Measurements from ENCODE around the gene KCTD20. TPM values are rescaled to one million over a fixed set of nuclear protein-coding genes. Genes with fewer than 3 reads are reported as not detected.
"Not testable (repeated sequence)": the region's sequence is repeated elsewhere in the genome, so short reads cannot be mapped to it uniquely, and the experiment has no call there.

KCTD20 gene
- total RNA-seq, 1 donor from 2014 or later: 62.4 TPM

GRCh38 chr6:36455486-36456027 lies 12.8 kb downstream of the KCTD20 start:
- H3K27me3 Mint-ChIP-seq (ENCODE audit: insufficient read depth): no peaks in the 10 kb centered on the region
- peaks cover 10% of the 10 kb centered on the region for H3K4me1 Mint-ChIP-seq (ENCODE audit: low read depth)
- intact Hi-C loops (cut with micrococcal nuclease): no loop called here
- H3K4me3 Mint-ChIP-seq: no peak overlapping the region
- H3K9me3 Mint-ChIP-seq: no peaks in the 10 kb centered on the region
- H3K36me3 Mint-ChIP-seq (ENCODE audit: low read depth): peaks cover 10% of the 10 kb centered on the region
- DNase-seq (ENCODE audit: low spot score): no peak
- no peak overlapping the region for H3K27ac Mint-ChIP-seq

GRCh38 chr6:36459501-36459900 lies 16.7 kb downstream of the KCTD20 start:
- DNase-seq (ENCODE audit: low spot score): no peak
- H3K4me3 Mint-ChIP-seq: no peak overlapping the region
- H3K4me1 Mint-ChIP-seq (ENCODE audit: low read depth): peaks cover 17% of the 10 kb centered on the region
- H3K9me3 Mint-ChIP-seq: no peaks in the 10 kb centered on the region
- H3K27me3 Mint-ChIP-seq (ENCODE audit: insufficient read depth): no peaks in the 10 kb centered on the region
- H3K36me3 Mint-ChIP-seq (ENCODE audit: low read depth): peaks cover 18% of the 10 kb centered on the region
- intact Hi-C loops (cut with micrococcal nuclease): no loop called here
- H3K27ac Mint-ChIP-seq: no peak overlapping the region

GRCh38 chr6:36460916-36461315 lies 18.1 kb downstream of the KCTD20 start:
- intact Hi-C loops (cut with micrococcal nuclease): no loop called here
- H3K4me1 Mint-ChIP-seq (ENCODE audit: low read depth): peaks cover 18% of the 10 kb centered on the region
- DNase-seq (ENCODE audit: low spot score): no peak
- no peaks in the 10 kb centered on the region for H3K9me3 Mint-ChIP-seq
- no peaks in the 10 kb centered on the region for H3K27me3 Mint-ChIP-seq (ENCODE audit: insufficient read depth)
- H3K4me3 Mint-ChIP-seq: no peak overlapping the region
- H3K27ac Mint-ChIP-seq: no peak overlapping the region
- peaks cover 21% of the 10 kb centered on the region for H3K36me3 Mint-ChIP-seq (ENCODE audit: low read depth)

- DNase-seq (ENCODE audit: low spot score): no peak
- intact Hi-C loops (cut with micrococcal nuclease): no loop called here
- Mint-ChIP-seq H3K9me3 (no peaks in the 10 kb centered on the region), H3K27ac (no peak overlapping the region), H3K4me3 (no peak overlapping the region), H3K4me1 (ENCODE audit: low read depth) (peaks cover 18% of the 10 kb centered on the region), H3K27me3 (ENCODE audit: insufficient read depth) (no peaks in the 10 kb centered on the region), H3K36me3 (ENCODE audit: low read depth) (peaks cover 24% of the 10 kb centered on the region)
Observed at GRCh38 chr6:36461646-36462045, 18.8 kb downstream of the KCTD20 start.

GRCh38 chr6:36463676-36464075 lies 20.9 kb downstream of the KCTD20 start:
- DNase-seq (ENCODE audit: low spot score): no peak
- no peak overlapping the region for H3K27ac Mint-ChIP-seq
- H3K36me3 Mint-ChIP-seq (ENCODE audit: low read depth): peaks cover 29% of the 10 kb centered on the region
- no peaks in the 10 kb centered on the region for H3K27me3 Mint-ChIP-seq (ENCODE audit: insufficient read depth)
- H3K4me1 Mint-ChIP-seq (ENCODE audit: low read depth): peaks cover 14% of the 10 kb centered on the region
- no peaks in the 10 kb centered on the region for H3K9me3 Mint-ChIP-seq
- intact Hi-C loops (cut with micrococcal nuclease): no loop called here
- no peak overlapping the region for H3K4me3 Mint-ChIP-seq

- H3K27me3 Mint-ChIP-seq (ENCODE audit: insufficient read depth): no peaks in the 10 kb centered on the region
- H3K4me3 Mint-ChIP-seq: no peak overlapping the region
- no peak overlapping the region for H3K27ac Mint-ChIP-seq
- peaks cover 16% of the 10 kb centered on the region for H3K4me1 Mint-ChIP-seq (ENCODE audit: low read depth)
- intact Hi-C loops (cut with micrococcal nuclease): no loop called here
- no peaks in the 10 kb centered on the region for H3K9me3 Mint-ChIP-seq
- no peak for DNase-seq (ENCODE audit: low spot score)
- peaks cover 31% of the 10 kb centered on the region for H3K36me3 Mint-ChIP-seq (ENCODE audit: low read depth)
Observed at GRCh38 chr6:36464233-36464632, 21.4 kb downstream of the KCTD20 start.

GRCh38 chr6:36467625-36468024 lies 24.8 kb downstream of the KCTD20 start:
- peaks cover 36% of the 10 kb centered on the region for H3K36me3 Mint-ChIP-seq (ENCODE audit: low read depth)
- peaks cover 14% of the 10 kb centered on the region for H3K4me1 Mint-ChIP-seq (ENCODE audit: low read depth)

GRCh38 chr6:36469148-36469661 lies 26.4 kb downstream of the KCTD20 start:
- Mint-ChIP-seq H3K4me1 (ENCODE audit: low read depth) (peaks cover 10% of the 10 kb centered on the region), H3K9me3 (no peaks in the 10 kb centered on the region), H3K36me3 (ENCODE audit: low read depth) (peaks cover 30% of the 10 kb centered on the region), H3K4me3 (no peak overlapping the region), H3K27me3 (ENCODE audit: insufficient read depth) (no peaks in the 10 kb centered on the region), H3K27ac (peak overlapping the region; percentile 81)
- no peak for DNase-seq (ENCODE audit: low spot score)
- intact Hi-C loops (cut with micrococcal nuclease): no loop called here

More at GRCh38 chr6:36467625-36468024, 24.8 kb downstream of the KCTD20 start:
- DNase-seq (ENCODE audit: low spot score): no peak
- intact Hi-C loops (cut with micrococcal nuclease): no loop called here
- Mint-ChIP-seq H3K9me3 (no peaks in the 10 kb centered on the region), H3K27ac (no peak overlapping the region), H3K4me3 (no peak overlapping the region), H3K27me3 (ENCODE audit: insufficient read depth) (no peaks in the 10 kb centered on the region)

- Mint-ChIP-seq H3K36me3 (ENCODE audit: low read depth) (peaks cover 33% of the 10 kb centered on the region), H3K9me3 (no peaks in the 10 kb centered on the region), H3K27ac (no peak overlapping the region), H3K4me1 (ENCODE audit: low read depth) (peaks cover 6% of the 10 kb centered on the region), H3K27me3 (ENCODE audit: insufficient read depth) (no peaks in the 10 kb centered on the region), H3K4me3 (no peak overlapping the region)
- intact Hi-C loops (cut with micrococcal nuclease): no loop called here
- DNase-seq (ENCODE audit: low spot score): no peak
Observed at GRCh38 chr6:36469946-36470345, 27.1 kb downstream of the KCTD20 start.

GRCh38 chr6:36478051-36478526 lies 35.3 kb downstream of the KCTD20 start:
- no peaks in the 10 kb centered on the region for H3K9me3 Mint-ChIP-seq
- no peak for DNase-seq (ENCODE audit: low spot score)
- no peak overlapping the region for H3K4me3 Mint-ChIP-seq
- peaks cover 38% of the 10 kb centered on the region for H3K36me3 Mint-ChIP-seq (ENCODE audit: low read depth)
- no peak overlapping the region for H3K27ac Mint-ChIP-seq
- H3K4me1 Mint-ChIP-seq (ENCODE audit: low read depth): peaks cover 15% of the 10 kb centered on the region
- intact Hi-C loops (cut with micrococcal nuclease): no loop called here
- H3K27me3 Mint-ChIP-seq (ENCODE audit: insufficient read depth): no peaks in the 10 kb centered on the region

GRCh38 chr6:36479256-36479655 lies 36.5 kb downstream of the KCTD20 start:
- intact Hi-C loops (cut with micrococcal nuclease): no loop called here
- no peak overlapping the region for H3K27ac Mint-ChIP-seq
- H3K36me3 Mint-ChIP-seq (ENCODE audit: low read depth): peaks cover 36% of the 10 kb centered on the region
- peaks cover 15% of the 10 kb centered on the region for H3K4me1 Mint-ChIP-seq (ENCODE audit: low read depth)
- H3K4me3 Mint-ChIP-seq: no peak overlapping the region
- DNase-seq (ENCODE audit: low spot score): no peak
- H3K27me3 Mint-ChIP-seq (ENCODE audit: insufficient read depth): no peaks in the 10 kb centered on the region
- H3K9me3 Mint-ChIP-seq: no peaks in the 10 kb centered on the region

GRCh38 chr6:36483326-36483725 lies 40.5 kb downstream of the KCTD20 start:
- H3K4me3 Mint-ChIP-seq, H3K27ac Mint-ChIP-seq: not testable (repeated sequence)

GRCh38 chr6:36484736-36485135 lies 41.9 kb downstream of the KCTD20 start:
- H3K27ac Mint-ChIP-seq: no peak overlapping the region
- H3K4me3 Mint-ChIP-seq: no peak overlapping the region
- H3K36me3 Mint-ChIP-seq (ENCODE audit: low read depth): peaks cover 30% of the 10 kb centered on the region
- intact Hi-C loops (cut with micrococcal nuclease): no loop called here
- H3K4me1 Mint-ChIP-seq (ENCODE audit: low read depth): no peaks in the 10 kb centered on the region
- DNase-seq (ENCODE audit: low spot score): no peak
- H3K27me3 Mint-ChIP-seq (ENCODE audit: insufficient read depth): no peaks in the 10 kb centered on the region
- H3K9me3 Mint-ChIP-seq: no peaks in the 10 kb centered on the region

More at GRCh38 chr6:36483326-36483725, 40.5 kb downstream of the KCTD20 start:
- intact Hi-C loops (cut with micrococcal nuclease); DNase-seq (ENCODE audit: low spot score); H3K27me3 Mint-ChIP-seq (ENCODE audit: insufficient read depth); H3K9me3 Mint-ChIP-seq; H3K4me1 Mint-ChIP-seq (ENCODE audit: low read depth): not testable (repeated sequence)
- peaks cover 29% of the 10 kb centered on the region for H3K36me3 Mint-ChIP-seq (ENCODE audit: low read depth)

GRCh38 chr6:36487698-36488097 lies 44.9 kb downstream of the KCTD20 start:
- intact Hi-C loops (cut with micrococcal nuclease): no loop called here
- Mint-ChIP-seq H3K4me3 (no peak overlapping the region), H3K4me1 (ENCODE audit: low read depth) (peaks cover 5% of the 10 kb centered on the region), H3K36me3 (ENCODE audit: low read depth) (peaks cover 30% of the 10 kb centered on the region), H3K9me3 (no peaks in the 10 kb centered on the region), H3K27me3 (ENCODE audit: insufficient read depth) (no peaks in the 10 kb centered on the region), H3K27ac (no peak overlapping the region)
- no peak for DNase-seq (ENCODE audit: low spot score)

Data from activated T-helper 1 cell treated with anti-CD3 and anti-CD28 coated beads, Interleukin-12 subunit alpha, Interleukin-12 subunit beta, Interleukin-2, Interleukin-4 antibody, amounts not matched to agents 30 ng/mL and 10 ng/mL and 1 ng/mL, durations not matched to agents 14 hours and 24 hours and 36 hours (primary cell).